Right atrium auricular region (tissue), 2 donors: ENCODE measurements around the gene RPL3. TPM values are rescaled to one million over a fixed set of nuclear protein-coding genes. Genes with fewer than 3 reads are reported as not detected.
"Not testable (repeated sequence)": the region's sequence is repeated elsewhere in the genome, so short reads cannot be mapped to it uniquely, and the experiment has no call there.

Source experiments
- DNase-seq: peaks from one replicate; pipeline ENCODE4 v3.0.0-alpha.2; 2019; ENCODE audit warnings: low spot score
- H3K27ac ChIP-seq, 2 donors: fragments of 200-600 bp; sonication (generic); 1 replicate in 1 of 2; 2 replicates in 1 of 2; pipeline ENCODE4 v1.5.1; 2016 to 2019
- H3K27me3 ChIP-seq, 2 donors: fragments of 200-600 bp; sonication (generic); one replicate each; pipeline versions ENCODE4 v1.5.1 to v1.6.0; 2017 to 2019
- H3K36me3 ChIP-seq: fragments of 200-600 bp; sonication (generic); one replicate; pipeline ENCODE4 v1.5.1; 2016
- H3K4me1 ChIP-seq, 2 donors: fragments of 200-600 bp; sonication (generic); one replicate each; pipeline versions ENCODE4 v1.5.1 to v1.6.0; 2017 to 2019
- H3K4me3 ChIP-seq, 2 donors: fragments of 200-600 bp; sonication (generic); 1 replicate in 1 of 2; 2 replicates in 1 of 2; pipeline ENCODE4 v1.5.1; 2017 to 2019; ENCODE audit warnings: mild to moderate bottlenecking in 1 of 2, moderate library complexity in 1 of 2
- H3K9me3 ChIP-seq, 2 donors: fragments of 200-600 bp; sonication (generic); one replicate each; pipeline ENCODE4 v1.5.1; 2019
- CTCF ChIP-seq, 2 donors: fragments of 200-600 bp; sonication (generic); IDR thresholded peaks; one replicate each; pipeline ENCODE4 v1.5.1; 2019; ENCODE audit warnings: antibody characterized with exemption in 2 of 2
- total RNA-seq, 2 donors: library from RNA; depleted of rRNA; stranded (reverse); fragments of >200 nt; gene quantifications; one replicate each; pipeline ENCODE4 v1.1.0, GENCODE V29; 2016

RPL3 gene
- total RNA-seq, 2 donors from 2014 or later = 440 to 1,190 TPM

GRCh38 chr22:39343259-39344045 lies 24.0 kb upstream of the RPL3 start:
- TF ChIP-seq CTCF (IDR thresholded peaks at IDR 0.05) = peak; percentile 44 to 74
- Histone ChIP-seq H3K4me3 (no peak overlapping the region), H3K27ac (no peak overlapping the region), H3K4me1 (no peaks in the 10 kb centered on the region), H3K36me3 (no peaks in the 10 kb centered on the region), H3K27me3 (no peaks in the 10 kb centered on the region), H3K9me3 (no peaks in the 10 kb centered on the region)
- no peak for DNase-seq

GRCh38 chr22:39341179-39341578 lies 21.8 kb upstream of the RPL3 start:
- TF ChIP-seq CTCF (IDR thresholded peaks at IDR 0.05) = no peak
- no peaks in the 10 kb centered on the region for H3K4me1 ChIP-seq
- H3K27ac ChIP-seq = no peak overlapping the region
- H3K9me3 ChIP-seq = no peaks in the 10 kb centered on the region
- no peaks in the 10 kb centered on the region for H3K27me3 ChIP-seq
- DNase-seq = no peak
- no peaks in the 10 kb centered on the region for H3K36me3 ChIP-seq
- H3K4me3 ChIP-seq = no peak overlapping the region

- DNase-seq, H3K4me1 ChIP-seq, H3K9me3 ChIP-seq, H3K36me3 ChIP-seq, H3K27me3 ChIP-seq, H3K4me3 ChIP-seq, H3K27ac ChIP-seq: not testable (repeated sequence)
Observed at GRCh38 chr22:39339775-39340174, 20.4 kb upstream of the RPL3 start.

- no peak for TF ChIP-seq CTCF (IDR thresholded peaks at IDR 0.05)
- no peaks in the 10 kb centered on the region for H3K27me3 ChIP-seq
- DNase-seq = no peak
- no peak overlapping the region for H3K4me3 ChIP-seq
- H3K9me3 ChIP-seq = no peaks in the 10 kb centered on the region
- no peaks in the 10 kb centered on the region for H3K36me3 ChIP-seq
- H3K4me1 ChIP-seq = peaks cover 0 to 4% of the 10 kb centered on the region in 2 donors
- no peak overlapping the region for H3K27ac ChIP-seq
Observed at GRCh38 chr22:39336411-39336810, 17.0 kb upstream of the RPL3 start.

- Histone ChIP-seq H3K36me3 (no peaks in the 10 kb centered on the region), H3K9me3 (no peaks in the 10 kb centered on the region), H3K27ac (peak overlapping the region; percentile 6 to 51), H3K4me3 (no peak overlapping the region), H3K27me3 (no peaks in the 10 kb centered on the region), H3K4me1 (peaks cover 0 to 4% of the 10 kb centered on the region in 2 donors)
- no peak for TF ChIP-seq CTCF (IDR thresholded peaks at IDR 0.05)
- no peak for DNase-seq
Observed at GRCh38 chr22:39332441-39333064, 13.1 kb upstream of the RPL3 start.

- not testable (repeated sequence) for H3K9me3 ChIP-seq, H3K4me1 ChIP-seq, H3K27me3 ChIP-seq, H3K27ac ChIP-seq, H3K4me3 ChIP-seq, DNase-seq, H3K36me3 ChIP-seq
Observed at GRCh38 chr22:39330553-39330952, 11.1 kb upstream of the RPL3 start.
